ENCODE data around the gene TAOK1.

The TAOK1 gene

GRCh38 chr17:29584452-29585079, 194.4 kb downstream of the TAOK1 start:
- DNase-seq = no peak

- DNase-seq = no peak
Measured at GRCh38 chr17:29585080-29585751, 195.1 kb downstream of the TAOK1 start.

GRCh38 chr17:29586676-29587469, 196.7 kb downstream of the TAOK1 start:
- DNase-seq = no peak

- DNase-seq = no peak
Measured at GRCh38 chr17:29587591-29587990, 197.4 kb downstream of the TAOK1 start.

- DNase-seq = no peak
Measured at GRCh38 chr17:29588017-29588561, 197.9 kb downstream of the TAOK1 start.

GRCh38 chr17:29588562-29589411, 198.6 kb downstream of the TAOK1 start:
- DNase-seq = no peak

GRCh38 chr17:29589524-29590410, 199.6 kb downstream of the TAOK1 start, which contains the start of gene GIT1:
GIT1 (minus strand) TSS chr17:29589648; CDS start chr17:29589378, 270 bp downstream.
- peak in 1 of 2 experiments; percentile 74 for DNase-seq

GRCh38 chr17:29590411-29591145, 200.4 kb downstream of the TAOK1 start:
- DNase-seq = no peak

- DNase-seq = no peak
Measured at GRCh38 chr17:29591146-29591736, 201.1 kb downstream of the TAOK1 start.

- peak; percentile 47 to 75 for DNase-seq
Measured at GRCh38 chr17:29591737-29592608, 201.8 kb downstream of the TAOK1 start.

- DNase-seq = peak in 1 of 2 experiments; percentile 31
Measured at GRCh38 chr17:29592850-29593551, 202.8 kb downstream of the TAOK1 start, which contains the start of gene ANKRD13B. ANKRD13B (plus strand) TSS chr17:29593132; CDS start chr17:29593622, 490 bp downstream.

GRCh38 chr17:29593591-29594518, 203.7 kb downstream of the TAOK1 start:
- no peak for DNase-seq

- DNase-seq = no peak
Measured at GRCh38 chr17:29594519-29595090, 204.4 kb downstream of the TAOK1 start.

GRCh38 chr17:29595107-29595942, 205.2 kb downstream of the TAOK1 start:
- no peak for DNase-seq

- DNase-seq = no peak
Measured at GRCh38 chr17:29595943-29596774, 206.0 kb downstream of the TAOK1 start.
